ENCODE results near the gene RCC2. TPM values are rescaled to one million over a fixed set of nuclear protein-coding genes. Genes with fewer than 3 reads are reported as not detected.
"Not testable (repeated sequence)": the region's sequence is repeated elsewhere in the genome, so short reads cannot be mapped to it uniquely, and the experiment has no call there.

The RCC2 gene
- total and polyA plus RNA-seq, 2 of the 4 experiments (the other 2 are of a cell fraction): 24.0 to 38.9 TPM

DNA sequence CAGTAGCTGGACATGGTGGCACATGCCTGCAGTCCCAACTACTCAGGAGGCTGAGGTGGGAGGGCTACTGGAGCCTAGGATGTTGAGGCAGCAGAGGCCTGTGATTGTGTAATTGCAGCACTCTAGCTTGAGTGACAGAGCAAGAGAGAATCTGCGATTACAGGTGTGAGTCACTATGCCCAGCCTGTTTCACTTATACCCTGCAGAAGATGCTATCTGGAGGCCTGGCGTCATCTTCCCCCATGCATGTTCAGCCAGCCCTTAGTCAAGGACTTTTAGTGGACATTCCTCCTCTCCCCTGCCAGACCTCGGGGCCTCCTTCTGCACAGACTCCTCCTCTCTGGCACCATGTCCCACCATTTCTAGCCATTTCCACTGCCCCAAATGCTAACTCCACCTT is 36.3 kb upstream of the RCC2 start:
- intact Hi-C loops (cut with micrococcal nuclease): no loop called here
- H4K5ac ChIP-seq (ENCODE audit: low read depth, low read length): no peak overlapping the region
- no peak; the same call in 1 of the 2 replicates for ATAC-seq (ENCODE audit: low read depth)

DNA sequence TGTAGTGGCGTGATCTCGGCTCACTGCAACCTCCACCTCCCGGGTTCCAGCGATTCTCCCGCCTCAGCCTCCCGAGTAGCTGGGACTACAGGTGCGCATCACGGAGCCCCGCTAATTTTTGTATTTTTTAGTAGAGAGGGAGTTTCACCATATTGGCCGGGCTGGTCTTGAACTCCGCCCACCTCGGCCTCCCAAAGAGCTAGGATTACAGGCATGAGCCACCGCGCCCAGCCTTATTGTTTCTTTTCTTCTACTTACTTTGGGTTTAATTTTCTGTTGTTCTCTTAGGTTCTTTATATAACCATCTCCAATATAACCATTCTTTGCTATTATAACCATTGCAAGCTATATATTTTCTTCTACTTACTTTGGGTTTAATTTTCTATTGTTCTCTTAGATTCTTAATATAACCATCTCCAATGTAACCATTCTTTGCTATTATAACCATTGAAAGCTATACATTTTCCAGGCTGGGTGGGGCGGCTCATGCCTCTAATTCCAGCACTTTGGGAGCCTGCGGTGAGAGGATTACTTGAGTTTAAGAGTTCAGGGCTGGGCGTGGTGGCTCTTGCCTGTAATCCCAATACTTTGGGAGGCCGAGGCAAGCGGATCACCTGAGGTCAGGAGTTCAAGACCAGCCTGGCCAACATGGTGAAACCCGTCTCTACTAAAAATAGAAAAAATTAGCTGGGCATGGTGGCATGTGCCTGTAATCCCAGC is 35.5 kb upstream of the RCC2 start:
- H3K9ac ChIP-seq (ENCODE audit: low read depth, low read length); H3K14ac ChIP-seq (replicated peaks; ENCODE audit: low read depth, low read length); DNase-seq; H2AK9ac ChIP-seq (replicated peaks; ENCODE audit: low read depth, low read length, poor library complexity); H2AFZ ChIP-seq (replicated peaks; ENCODE audit: low read length, poor library complexity); H4K91ac ChIP-seq (ENCODE audit: insufficient read depth, low read depth, low read length); BruUV-seq (replicated peaks); H2BK120ac ChIP-seq (ENCODE audit: low read depth, low read length); H3K36me3 ChIP-seq (ENCODE audit: control insufficient read depth, insufficient read depth, low read length); H3K79me1 ChIP-seq (ENCODE audit: low read depth in 1 of 2, low read length in 2 of 2); H3K4ac ChIP-seq (ENCODE audit: low read depth, low read length); H3K4me3 ChIP-seq (ENCODE audit: insufficient read depth, low read depth, low read length); H4K20me1 ChIP-seq (ENCODE audit: insufficient read depth, low read length); H3K9me1 ChIP-seq (ENCODE audit: insufficient read depth, low read length); H3K9me3 ChIP-seq (ENCODE audit: control insufficient read depth, insufficient read depth, low read length); H3K56ac ChIP-seq (ENCODE audit: extremely low read depth, insufficient read depth, low read length); H2BK5ac ChIP-seq (ENCODE audit: low read depth, low read length, poor library complexity, severe bottlenecking); POLR2A ChIA-PET (ENCODE audit: unreplicated experiment); H2AK5ac ChIP-seq (ENCODE audit: low read depth, low read length); dilution Hi-C loops (cut with HindIII; ENCODE audit: low sequenced_read_pairs, unreplicated experiment); in situ Hi-C loops (cut with MboI; ENCODE audit: low sequenced_read_pairs); H3K4me2 ChIP-seq (ENCODE audit: low read depth, low read length); H2BK15ac ChIP-seq (ENCODE audit: low read depth, low read length); H3K27ac ChIP-seq (ENCODE audit: insufficient read depth, low read length); H4K5ac ChIP-seq (ENCODE audit: low read depth, low read length); H4K8ac ChIP-seq (ENCODE audit: low read depth in 2 of 2, low read length in 2 of 2); ATAC-seq (ENCODE audit: low read depth); H2BK20ac ChIP-seq (ENCODE audit: low read depth, low read length); H3K27me3 ChIP-seq (ENCODE audit: control insufficient read depth, insufficient read depth, low read length); H3K4me1 ChIP-seq (ENCODE audit: control insufficient read depth, insufficient read depth, low read length); H3K18ac ChIP-seq (ENCODE audit: low read depth, low read length); H3K23ac ChIP-seq (ENCODE audit: low read depth, low read length): not testable (repeated sequence)
- intact Hi-C loops (cut with micrococcal nuclease): loop anchor here (5.0 kb wide), 1 partner anchor 882 kb away; no protein-coding TSS in a partner anchor
- CTCF ChIA-PET: interaction anchor here (0.6 to 0.8 kb wide), 2 partner anchors 16 to 19 kb away, joined by 3 to 4 read pairs; no protein-coding TSS in a partner anchor
- 74% methylated on average over 3 of the region's 20 CpGs; no CpG with 5 or more reads in 1 of the 2 experiments for WGBS, 2 experiments (ENCODE audit: extremely low coverage in 2 of 2, insufficient read length in 1 of 2)

More for the DNA sequence above, 36.3 kb upstream of the RCC2 start:
- Histone ChIP-seq H3K18ac (ENCODE audit: low read depth, low read length) (no peak overlapping the region), H2AK9ac (replicated peaks; ENCODE audit: low read depth, low read length, poor library complexity) (no peak overlapping the region), H2BK15ac (ENCODE audit: low read depth, low read length) (no peak overlapping the region), H3K79me1 (ENCODE audit: low read depth in 1 of 2, low read length in 2 of 2) (no peaks in the 10 kb centered on the region), H3K27me3 (ENCODE audit: control insufficient read depth, insufficient read depth, low read length) (no peaks in the 10 kb centered on the region), H2BK120ac (ENCODE audit: low read depth, low read length) (no peak overlapping the region), H2BK5ac (ENCODE audit: low read depth, low read length, poor library complexity, severe bottlenecking) (no peak overlapping the region), H3K9me1 (ENCODE audit: insufficient read depth, low read length) (no peaks in the 10 kb centered on the region), H3K9me3 (ENCODE audit: control insufficient read depth, insufficient read depth, low read length) (no peaks in the 10 kb centered on the region), H3K4me2 (ENCODE audit: low read depth, low read length) (no peak overlapping the region), H3K23ac (ENCODE audit: low read depth, low read length) (no peak overlapping the region), H3K27ac (ENCODE audit: insufficient read depth, low read length) (no peak overlapping the region), H3K36me3 (ENCODE audit: control insufficient read depth, insufficient read depth, low read length) (no peaks in the 10 kb centered on the region), H3K4ac (ENCODE audit: low read depth, low read length) (no peak overlapping the region), H2BK20ac (ENCODE audit: low read depth, low read length) (no peak overlapping the region), H4K8ac (ENCODE audit: low read depth in 2 of 2, low read length in 2 of 2) (no peak overlapping the region), H4K20me1 (ENCODE audit: insufficient read depth, low read length) (no peaks in the 10 kb centered on the region), H3K14ac (replicated peaks; ENCODE audit: low read depth, low read length) (no peak overlapping the region), H2AK5ac (ENCODE audit: low read depth, low read length) (no peak overlapping the region), H2AFZ (replicated peaks; ENCODE audit: low read length, poor library complexity) (no peak overlapping the region), H3K9ac (ENCODE audit: low read depth, low read length) (no peak overlapping the region), H3K4me3 (ENCODE audit: insufficient read depth, low read depth, low read length) (no peak overlapping the region), H3K56ac (ENCODE audit: extremely low read depth, insufficient read depth, low read length) (no peak overlapping the region), H4K91ac (ENCODE audit: insufficient read depth, low read depth, low read length) (no peak overlapping the region), H3K4me1 (ENCODE audit: control insufficient read depth, insufficient read depth, low read length) (no peaks in the 10 kb centered on the region)
- in situ Hi-C loops (cut with MboI; ENCODE audit: low sequenced_read_pairs): no loop called here
- ChIA-PET CTCF (no interaction called here), POLR2A (ENCODE audit: unreplicated experiment) (no interaction called here)
- dilution Hi-C loops (cut with HindIII; ENCODE audit: low sequenced_read_pairs, unreplicated experiment): no loop called here
- DNase-seq: peak; percentile 66
- TF ChIP-seq CEBPB (IDR thresholded peaks at IDR 0.05; ENCODE audit: low read depth, low read length): peak; percentile 90
- TF ChIP-seq, protein P1, sequence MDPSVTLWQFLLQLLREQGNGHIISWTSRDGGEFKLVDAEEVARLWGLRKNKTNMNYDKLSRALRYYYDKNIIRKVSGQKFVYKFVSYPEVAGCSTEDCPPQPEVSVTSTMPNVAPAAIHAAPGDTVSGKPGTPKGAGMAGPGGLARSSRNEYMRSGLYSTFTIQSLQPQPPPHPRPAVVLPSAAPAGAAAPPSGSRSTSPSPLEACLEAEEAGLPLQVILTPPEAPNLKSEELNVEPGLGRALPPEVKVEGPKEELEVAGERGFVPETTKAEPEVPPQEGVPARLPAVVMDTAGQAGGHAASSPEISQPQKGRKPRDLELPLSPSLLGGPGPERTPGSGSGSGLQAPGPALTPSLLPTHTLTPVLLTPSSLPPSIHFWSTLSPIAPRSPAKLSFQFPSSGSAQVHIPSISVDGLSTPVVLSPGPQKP (IDR thresholded peaks at IDR 0.05; ENCODE audit: borderline replicate concordance, low read depth, low read length): no peak
- WGBS, 2 experiments (ENCODE audit: extremely low coverage in 2 of 2, insufficient read length in 1 of 2): 0% methylated on average over 1 of the region's 3 CpGs; no CpG with 5 or more reads in 1 of the 2 experiments
- no TSS peak for BruUV-seq (replicated peaks)
